Muscle layer of colon (tissue), 2 donors: ENCODE results near the gene YWHAE.
"Not testable (repeated sequence)": the region's sequence is repeated elsewhere in the genome, so short reads cannot be mapped to it uniquely, and the experiment has no call there.

Experiments
- H3K27ac ChIP-seq: one replicate; pipeline ENCODE4 v1.7.0; 2013; ENCODE audit warnings: low read depth, mild to moderate bottlenecking, low read length, moderate library complexity
- H3K27me3 ChIP-seq, 2 donors: one replicate each; pipeline ENCODE4 v1.7.0; 2013; ENCODE audit warnings: low read length in 2 of 2, mild to moderate bottlenecking in 2 of 2; ENCODE audit not compliant: insufficient read depth in 2 of 2, control insufficient read depth in 1 of 2
- H3K36me3 ChIP-seq: one replicate; pipeline ENCODE4 v1.7.0; 2013; ENCODE audit warnings: mild to moderate bottlenecking, low read length; ENCODE audit not compliant: insufficient read depth
- H3K4me1 ChIP-seq: one replicate; pipeline ENCODE4 v1.7.0; 2013; ENCODE audit warnings: mild to moderate bottlenecking, low read length; ENCODE audit not compliant: insufficient read depth
- H3K4me3 ChIP-seq, 2 donors: one replicate each; pipeline ENCODE4 v1.7.0; 2013; ENCODE audit warnings: low read length in 2 of 2, low read depth in 1 of 2, mild to moderate bottlenecking in 1 of 2, moderate library complexity in 1 of 2
- H3K9ac ChIP-seq: one replicate; pipeline ENCODE4 v1.7.0; 2013; ENCODE audit warnings: low read length
- H3K9me3 ChIP-seq: one replicate; pipeline ENCODE4 v1.7.0; 2013; ENCODE audit warnings: mild to moderate bottlenecking, low read length
- donor health status: abdominal sarcoma.
- donor health status: Adenocarcinoma of cecum.

The YWHAE gene

DNA sequence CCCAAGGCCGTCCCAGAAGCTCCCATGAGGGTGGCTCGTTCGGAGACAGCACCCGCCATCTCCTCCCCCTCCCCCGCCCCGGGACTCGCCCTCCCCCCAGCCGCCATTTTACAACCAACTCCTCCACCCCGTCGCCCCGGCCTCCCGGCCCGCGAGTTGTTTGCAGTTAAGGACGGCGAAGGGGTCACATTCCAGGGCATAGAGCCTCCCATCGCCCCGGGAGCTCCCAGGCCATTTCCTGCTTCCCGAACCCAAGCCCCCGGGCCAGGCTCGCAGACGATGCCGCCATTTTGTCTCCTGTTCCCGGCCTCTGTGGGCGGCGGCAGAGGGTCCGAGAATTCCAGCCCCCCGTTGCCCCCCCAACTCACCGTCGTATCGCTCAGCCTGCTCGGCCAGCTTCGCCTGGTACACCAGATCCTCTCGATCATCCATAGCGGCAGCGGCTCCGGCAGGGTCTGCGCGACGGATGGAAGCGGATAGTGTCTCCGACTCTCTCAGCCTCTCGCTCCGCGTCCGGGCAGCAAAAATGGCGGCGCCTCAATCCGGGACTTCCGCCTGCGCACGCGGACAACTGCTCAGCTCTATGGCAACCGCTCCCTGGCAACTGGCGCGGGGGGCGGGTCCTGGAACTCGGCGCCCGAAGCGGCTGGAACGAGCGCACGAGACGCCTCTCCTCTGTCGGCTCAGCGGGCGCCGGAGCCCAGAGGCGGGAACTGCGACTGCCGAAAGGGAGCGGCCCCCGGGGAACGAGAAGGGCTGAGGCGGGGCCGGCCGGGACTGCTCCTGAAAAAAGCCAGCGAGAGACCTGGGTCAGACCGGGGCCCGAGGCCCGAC is at the start of gene YWHAE:
Gene YWHAE, minus strand, starts transcription at position 544 of the 834 bp plus-strand sequence. Its CDS starts 112 bp downstream, at position 432.
- Histone ChIP-seq H3K27ac (peak within 1 kb of the TSS; percentile 90), H3K4me1 (peaks cover 27% of the 10 kb centered on the region), H3K9me3 (no peaks in the 10 kb centered on the region)

GRCh38 chr17:1449412-1449967 is 49.5 kb upstream of the YWHAE start:
- H3K4me1 ChIP-seq = peaks cover 7% of the 10 kb centered on the region
- no peak overlapping the region for H3K4me3 ChIP-seq
- no peak overlapping the region for H3K9ac ChIP-seq
- no peaks in the 10 kb centered on the region for H3K9me3 ChIP-seq
- no peaks in the 10 kb centered on the region for H3K36me3 ChIP-seq
- H3K27me3 ChIP-seq = no peaks in the 10 kb centered on the region
- no peak overlapping the region for H3K27ac ChIP-seq

More for the DNA sequence above, at the start of gene YWHAE:
- no peaks in the 10 kb centered on the region for H3K36me3 ChIP-seq
- peak within 1 kb of the TSS; percentile 61 for H3K9ac ChIP-seq
- H3K4me3 ChIP-seq = peak within 1 kb of the TSS; percentile 82 to 94
- H3K27me3 ChIP-seq = no peaks in the 10 kb centered on the region

DNA sequence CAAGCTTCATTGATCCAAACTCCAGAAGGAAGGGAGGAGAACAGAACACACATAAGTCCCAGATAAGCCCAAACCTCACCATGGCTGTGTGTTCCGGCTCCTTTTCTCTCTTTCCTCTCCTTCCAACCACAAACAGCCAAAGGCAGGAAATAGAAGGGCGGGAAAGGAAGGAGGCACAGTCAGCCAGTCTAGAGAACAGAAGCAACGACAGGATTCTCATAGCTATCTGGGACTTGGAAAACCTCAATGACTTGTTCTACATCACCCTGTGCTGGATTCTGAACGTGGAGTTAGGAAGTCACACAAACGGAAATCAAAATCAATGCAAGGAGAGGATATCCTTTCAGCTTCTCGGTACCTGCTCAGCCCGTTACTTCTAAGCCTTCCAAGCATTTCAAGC is 47.0 kb upstream of the YWHAE start:
- Histone ChIP-seq H3K27ac (no peak overlapping the region), H3K9ac (no peak overlapping the region), H3K4me3 (no peak overlapping the region), H3K36me3 (no peaks in the 10 kb centered on the region), H3K9me3 (no peaks in the 10 kb centered on the region), H3K27me3 (no peaks in the 10 kb centered on the region), H3K4me1 (no peaks in the 10 kb centered on the region)

DNA sequence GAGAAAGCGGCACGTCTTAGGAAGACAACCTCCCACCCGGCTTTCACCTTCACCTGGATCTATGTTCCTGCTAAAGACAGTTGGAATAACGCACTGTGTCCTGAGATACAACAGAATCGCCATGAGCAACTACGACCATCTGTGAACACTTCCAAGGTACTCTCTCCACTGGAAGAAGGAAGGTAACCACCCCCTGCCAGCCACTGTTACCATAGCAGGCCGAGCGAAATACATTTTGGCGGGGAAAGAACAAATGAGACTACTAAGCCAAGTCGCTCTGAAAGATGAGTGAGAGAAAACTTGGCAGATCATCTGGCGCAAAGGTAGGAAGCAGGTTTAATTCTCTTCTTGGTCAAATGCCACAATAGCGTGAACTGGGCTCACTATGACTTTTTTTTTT is 46.2 kb upstream of the YWHAE start:
- Histone ChIP-seq H3K9ac (no peak overlapping the region), H3K9me3 (no peaks in the 10 kb centered on the region), H3K4me1 (no peaks in the 10 kb centered on the region), H3K27ac (no peak overlapping the region), H3K36me3 (no peaks in the 10 kb centered on the region), H3K4me3 (no peak overlapping the region), H3K27me3 (no peaks in the 10 kb centered on the region)

GRCh38 chr17:1445695-1446094 is 45.7 kb upstream of the YWHAE start:
- H3K27ac ChIP-seq, H3K9me3 ChIP-seq, H3K9ac ChIP-seq, H3K4me1 ChIP-seq, H3K4me3 ChIP-seq, H3K27me3 ChIP-seq, H3K36me3 ChIP-seq: not testable (repeated sequence)

DNA sequence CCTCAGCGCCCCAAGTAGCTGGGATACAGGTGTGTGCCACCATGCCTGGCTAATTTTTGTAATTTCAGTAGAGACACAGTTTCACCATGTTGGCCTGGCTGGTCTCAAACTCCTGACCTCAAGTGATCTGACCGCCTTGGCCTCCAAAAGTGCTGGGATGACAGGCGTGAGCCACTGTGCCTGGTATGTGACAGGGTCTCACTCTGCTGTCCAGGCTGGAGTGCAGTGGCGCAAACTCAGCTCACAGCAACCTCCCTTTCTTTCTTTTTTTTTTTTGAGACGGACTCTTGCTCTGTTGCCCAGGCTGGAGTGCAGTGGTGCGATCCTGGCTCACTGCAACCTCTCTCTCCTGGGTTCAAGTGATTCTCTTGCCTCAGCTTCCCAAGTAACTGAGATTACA is 42.7 kb upstream of the YWHAE start:
- H3K27ac ChIP-seq, H3K9me3 ChIP-seq, H3K4me3 ChIP-seq, H3K4me1 ChIP-seq, H3K27me3 ChIP-seq, H3K9ac ChIP-seq, H3K36me3 ChIP-seq: not testable (repeated sequence)

DNA sequence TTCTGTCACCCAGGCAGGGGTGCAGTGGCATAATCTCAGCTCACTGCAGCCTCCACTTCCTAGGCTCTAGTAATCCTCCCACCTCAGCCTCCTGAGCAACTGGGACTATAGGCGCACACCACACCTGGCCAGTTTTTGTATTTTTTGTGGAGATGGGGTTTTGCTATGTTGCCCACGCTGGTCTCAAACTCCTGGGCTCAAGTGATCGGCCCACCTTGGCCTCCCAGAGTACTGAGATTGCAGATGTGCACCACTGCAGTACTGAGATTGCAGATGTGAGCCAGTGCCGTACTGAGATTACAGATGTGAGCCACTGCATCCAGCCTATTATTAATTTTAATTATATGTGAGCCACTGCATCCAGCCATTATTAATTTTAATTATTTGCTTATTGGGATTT is 42.2 kb upstream of the YWHAE start:
- Histone ChIP-seq H3K4me3 (no peak overlapping the region), H3K9ac (no peak overlapping the region), H3K9me3 (no peaks in the 10 kb centered on the region), H3K27ac (no peak overlapping the region), H3K27me3 (no peaks in the 10 kb centered on the region), H3K36me3 (no peaks in the 10 kb centered on the region), H3K4me1 (peaks cover 6% of the 10 kb centered on the region)

GRCh38 chr17:1440921-1441320 is 40.9 kb upstream of the YWHAE start:
- Histone ChIP-seq H3K9ac (no peak overlapping the region), H3K27ac (no peak overlapping the region), H3K4me3 (no peak overlapping the region), H3K4me1 (peaks cover 6% of the 10 kb centered on the region), H3K27me3 (no peaks in the 10 kb centered on the region), H3K9me3 (no peaks in the 10 kb centered on the region), H3K36me3 (peaks cover 11% of the 10 kb centered on the region)

- Histone ChIP-seq H3K36me3 (peaks cover 25% of the 10 kb centered on the region), H3K9me3 (no peaks in the 10 kb centered on the region), H3K27ac (no peak overlapping the region), H3K4me1 (peaks cover 26% of the 10 kb centered on the region), H3K27me3 (no peaks in the 10 kb centered on the region), H3K9ac (no peak overlapping the region), H3K4me3 (no peak overlapping the region)
Measured at GRCh38 chr17:1438593-1439083, 38.6 kb upstream of the YWHAE start.

GRCh38 chr17:1435326-1435725 is 35.3 kb upstream of the YWHAE start:
- peaks cover 25% of the 10 kb centered on the region for H3K36me3 ChIP-seq
- no peaks in the 10 kb centered on the region for H3K9me3 ChIP-seq
- H3K27me3 ChIP-seq = no peaks in the 10 kb centered on the region
- H3K9ac ChIP-seq = no peak overlapping the region
- no peak overlapping the region for H3K4me3 ChIP-seq
- no peak overlapping the region for H3K27ac ChIP-seq
- peaks cover 44% of the 10 kb centered on the region for H3K4me1 ChIP-seq

GRCh38 chr17:1434150-1434549 is 34.1 kb upstream of the YWHAE start:
- no peak overlapping the region for H3K4me3 ChIP-seq
- no peaks in the 10 kb centered on the region for H3K9me3 ChIP-seq
- peak overlapping the region; percentile 44 for H3K27ac ChIP-seq
- peaks cover 25% of the 10 kb centered on the region for H3K36me3 ChIP-seq
- no peaks in the 10 kb centered on the region for H3K27me3 ChIP-seq
- peaks cover 44% of the 10 kb centered on the region for H3K4me1 ChIP-seq
- H3K9ac ChIP-seq = no peak overlapping the region
